Measurements from ENCODE around the gene IL9.

The IL9 gene

GRCh38 chr5:135857630-135858311 lies 37.9 kb downstream of the IL9 start:
- no peak for DNase-seq (ENCODE audit: extremely low spot score)
- ChIA-PET CTCF (interaction anchor here (0.6 kb wide), 1 partner anchor 47 kb away, joined by 4 read pairs; no protein-coding TSS in a partner anchor), POLR2A (no interaction called here)
- no peak for TF ChIP-seq CTBP1 (IDR thresholded peaks at IDR 0.05; ENCODE audit: borderline replicate concordance)
- no peak for TF ChIP-seq ZNF384 (IDR thresholded peaks at IDR 0.05)
- TF ChIP-seq SP1 (IDR thresholded peaks at IDR 0.05) = no peak
- no peak for TF ChIP-seq HDGF (IDR thresholded peaks at IDR 0.05; ENCODE audit: borderline replicate concordance)
- no peak for TF ChIP-seq TARDBP (IDR thresholded peaks at IDR 0.05)
- no peak for TF ChIP-seq SUZ12 (IDR thresholded peaks at IDR 0.05)
- no peak for TF ChIP-seq LEF1 (IDR thresholded peaks at IDR 0.05; ENCODE audit: borderline replicate concordance)
- no peak for TF ChIP-seq NFRKB (IDR thresholded peaks at IDR 0.05)
- no peak for TF ChIP-seq FOXK2 (IDR thresholded peaks at IDR 0.05)
- TF ChIP-seq FOXA1 (IDR thresholded peaks at IDR 0.05) = no peak
- no peak for TF ChIP-seq FOXM1 (IDR thresholded peaks at IDR 0.05; ENCODE audit: borderline replicate concordance)
- no peak for TF ChIP-seq PKNOX1 (IDR thresholded peaks at IDR 0.05)
- TF ChIP-seq BHLHE40 (IDR thresholded peaks at IDR 0.05; ENCODE audit: borderline replicate concordance) = no peak
- TF ChIP-seq ARNT (IDR thresholded peaks at IDR 0.05) = no peak
- TF ChIP-seq L3MBTL2 (conservative IDR thresholded peaks at IDR 0.05) = no peak
- TF ChIP-seq ELF4 (IDR thresholded peaks at IDR 0.05) = no peak

- CTCF ChIA-PET = interaction anchor here (0.6 kb wide), 1 partner anchor 17 kb away, joined by 3 read pairs; no protein-coding TSS in a partner anchor
- DNase-seq (ENCODE audit: extremely low spot score) = no peak
- POLR2A ChIA-PET = no interaction called here
- no peak for TF ChIP-seq TARDBP (IDR thresholded peaks at IDR 0.05)
- TF ChIP-seq BHLHE40 (IDR thresholded peaks at IDR 0.05; ENCODE audit: borderline replicate concordance) = no peak
- TF ChIP-seq NFRKB (IDR thresholded peaks at IDR 0.05) = no peak
- no peak for TF ChIP-seq ELF4 (IDR thresholded peaks at IDR 0.05)
- no peak for TF ChIP-seq LEF1 (IDR thresholded peaks at IDR 0.05; ENCODE audit: borderline replicate concordance)
- TF ChIP-seq FOXM1 (IDR thresholded peaks at IDR 0.05; ENCODE audit: borderline replicate concordance) = no peak
- TF ChIP-seq ZNF384 (IDR thresholded peaks at IDR 0.05) = no peak
- no peak for TF ChIP-seq HDGF (IDR thresholded peaks at IDR 0.05; ENCODE audit: borderline replicate concordance)
These were observed 43.5 kb downstream of the IL9 start for GRCh38 chr5:135851915-135852845.

GRCh38 chr5:135851186-135851914 lies 44.3 kb downstream of the IL9 start:
- DNase-seq (ENCODE audit: extremely low spot score) = no peak
- TF ChIP-seq L3MBTL2 (conservative IDR thresholded peaks at IDR 0.05) = no peak
- TF ChIP-seq ARNT (IDR thresholded peaks at IDR 0.05) = no peak
- TF ChIP-seq PKNOX1 (IDR thresholded peaks at IDR 0.05) = no peak
- TF ChIP-seq TARDBP (IDR thresholded peaks at IDR 0.05) = no peak
- no peak for TF ChIP-seq FOXM1 (IDR thresholded peaks at IDR 0.05; ENCODE audit: borderline replicate concordance)
- no peak for TF ChIP-seq NFRKB (IDR thresholded peaks at IDR 0.05)
- no peak for TF ChIP-seq FOXA1 (IDR thresholded peaks at IDR 0.05)
- no peak for TF ChIP-seq ELF4 (IDR thresholded peaks at IDR 0.05)
- TF ChIP-seq LEF1 (IDR thresholded peaks at IDR 0.05; ENCODE audit: borderline replicate concordance) = no peak
- TF ChIP-seq HDGF (IDR thresholded peaks at IDR 0.05; ENCODE audit: borderline replicate concordance) = no peak
- no peak for TF ChIP-seq SUZ12 (IDR thresholded peaks at IDR 0.05)
- no peak for TF ChIP-seq FOXK2 (IDR thresholded peaks at IDR 0.05)
- CTCF ChIA-PET = interaction anchor here (0.6 kb wide), 1 partner anchor 16 kb away, joined by 3 read pairs; no protein-coding TSS in a partner anchor
- POLR2A ChIA-PET = no interaction called here

GRCh38 chr5:135850671-135851070 lies 45.0 kb downstream of the IL9 start:
- no peak for TF ChIP-seq FOXM1 (IDR thresholded peaks at IDR 0.05; ENCODE audit: borderline replicate concordance)
- no peak for TF ChIP-seq ZNF384 (IDR thresholded peaks at IDR 0.05)
- TF ChIP-seq SP1 (IDR thresholded peaks at IDR 0.05) = no peak
- no peak for TF ChIP-seq SUZ12 (IDR thresholded peaks at IDR 0.05)
- no peak for TF ChIP-seq LEF1 (IDR thresholded peaks at IDR 0.05; ENCODE audit: borderline replicate concordance)
- ChIA-PET POLR2A (no interaction called here), CTCF (no interaction called here)
- DNase-seq (ENCODE audit: extremely low spot score) = no peak

- ChIA-PET POLR2A (no interaction called here), CTCF (no interaction called here)
- DNase-seq (ENCODE audit: extremely low spot score) = no peak
These were observed 45.4 kb downstream of the IL9 start for GRCh38 chr5:135850231-135850630.

More at GRCh38 chr5:135850231-135850630, 45.4 kb downstream of the IL9 start:
- TF ChIP-seq HDGF (IDR thresholded peaks at IDR 0.05; ENCODE audit: borderline replicate concordance) (no peak), FOXK2 (IDR thresholded peaks at IDR 0.05) (no peak), FOXM1 (IDR thresholded peaks at IDR 0.05; ENCODE audit: borderline replicate concordance) (no peak), ZNF384 (IDR thresholded peaks at IDR 0.05) (no peak), SUZ12 (IDR thresholded peaks at IDR 0.05) (no peak), SP1 (IDR thresholded peaks at IDR 0.05) (no peak), BHLHE40 (IDR thresholded peaks at IDR 0.05; ENCODE audit: borderline replicate concordance) (no peak), LEF1 (IDR thresholded peaks at IDR 0.05; ENCODE audit: borderline replicate concordance) (no peak), L3MBTL2 (conservative IDR thresholded peaks at IDR 0.05) (no peak), NFRKB (IDR thresholded peaks at IDR 0.05) (no peak), FOXA1 (IDR thresholded peaks at IDR 0.05) (no peak), ELF4 (IDR thresholded peaks at IDR 0.05) (no peak), ARNT (IDR thresholded peaks at IDR 0.05) (no peak), TARDBP (IDR thresholded peaks at IDR 0.05) (no peak), CTBP1 (IDR thresholded peaks at IDR 0.05; ENCODE audit: borderline replicate concordance) (no peak), PKNOX1 (IDR thresholded peaks at IDR 0.05) (no peak)
